Caco-2 (cell line): Measurements from ENCODE around the gene FRMD8. TPM values are rescaled to one million over a fixed set of nuclear protein-coding genes. Genes with fewer than 3 reads are reported as not detected.

Experiments used
- BruUV-seq: library from RNA; stranded (reverse); fragments of 400-500 nt; replicated peaks from 2 replicates; lab custom pipeline; 2021; lab: Mats Ljungman, UMichigan
- CTCF ChIA-PET: fragments of 300-600 bp; sonication (Branson Sonifier 250); formaldehyde crosslinking; loops from one replicate; lab custom pipeline; 2022; ENCODE audit warnings: antibody characterized with exemption; lab: Charles Lee
- POLR2A ChIA-PET: fragments of 300-600 bp; sonication (Branson Sonifier 250); formaldehyde crosslinking; loops from one replicate; lab custom pipeline; 2022; ENCODE audit warnings: antibody characterized with exemption; lab: Charles Lee
- DNase-seq, 2 experiments: peaks; one replicate each; pipeline versions ENCODE4 v3.0.0 to v3.0.0-alpha.2; 2020 to 2022
- H3K27me3 ChIP-seq: replicated peaks from 2 replicates; pipeline ENCODE4 v1.6.0; 2011; ENCODE audit warnings: low read length; ENCODE audit not compliant: control insufficient read depth, insufficient read depth
- H3K36me3 ChIP-seq: 2 replicates; pipeline ENCODE4 v1.5.1; 2011; ENCODE audit warnings: low read length; ENCODE audit not compliant: control insufficient read depth, insufficient read depth
- H3K4me1 ChIP-seq: fragments of 250-450 bp; sonication (Bioruptor Pico); 2 replicates; pipeline ENCODE4 v1.5.1; 2020; ENCODE audit warnings: mild to moderate bottlenecking
- H3K4me3 ChIP-seq: 2 replicates; pipeline ENCODE4 v1.5.1; 2011; ENCODE audit warnings: low read depth, mild to moderate bottlenecking, control low read depth, low read length
- H3K9me3 ChIP-seq: fragments of 250-450 bp; sonication (Bioruptor Pico); 2 replicates; pipeline ENCODE4 v1.5.1; 2020; ENCODE audit warnings: mild to moderate bottlenecking, moderate library complexity
- H3K27ac Mint-ChIP-seq: one replicate; pipeline ENCODE4 v1.8.0; 2022; ENCODE audit warnings: mixed read lengths; ENCODE audit not compliant: unreplicated experiment
- H3K27me3 Mint-ChIP-seq: one replicate; pipeline ENCODE4 v1.8.0; 2022; ENCODE audit warnings: mixed read lengths; ENCODE audit not compliant: insufficient read depth, unreplicated experiment
- H3K36me3 Mint-ChIP-seq: one replicate; pipeline ENCODE4 v1.8.0; 2022; ENCODE audit warnings: mild to moderate bottlenecking, mixed read lengths; ENCODE audit not compliant: insufficient read depth, unreplicated experiment
- H3K4me1 Mint-ChIP-seq: one replicate; pipeline ENCODE4 v1.8.0; 2022; ENCODE audit warnings: low read depth, mixed read lengths; ENCODE audit not compliant: unreplicated experiment
- H3K4me3 Mint-ChIP-seq: one replicate; pipeline ENCODE4 v1.8.0; 2022; ENCODE audit warnings: mild to moderate bottlenecking, moderate library complexity, mixed read lengths; ENCODE audit not compliant: unreplicated experiment
- H3K9me3 Mint-ChIP-seq: one replicate; pipeline ENCODE4 v1.8.0; 2022; ENCODE audit warnings: mixed read lengths; ENCODE audit not compliant: unreplicated experiment
- CTCF ChIP-seq, 2 experiments: fragments of 200-600 bp in 1 of 2; IDR thresholded peaks; 1 replicate in 1 of 2; 2 replicates in 1 of 2; pipeline versions ENCODE4 v1.5.1 to v1.8.0; 2011 to 2022; ENCODE audit warnings: antibody characterized with exemption in 1 of 2, control low read depth in 1 of 2, inconsistent platforms in 1 of 2, low read depth in 1 of 2, low read length in 1 of 2, mild to moderate bottlenecking in 1 of 2, moderate library complexity in 1 of 2; ENCODE audit not compliant: insufficient read depth in 1 of 2, severe bottlenecking in 1 of 2, unreplicated experiment in 1 of 2
- intact Hi-C: fragments of 100-400 bp; cut with micrococcal nuclease; formaldehyde crosslinking; loops from one replicate; pipeline ENCODE4 v1.10.0; 2022; ENCODE audit not compliant: unreplicated experiment
- total RNA-seq: library from RNA; stranded (reverse); gene quantifications from 2 replicates; pipeline ENCODE4 v1.2.3, GENCODE V29; 2022

Gene FRMD8
- total RNA-seq, 1 experiment from 2014 or later: 38.2 TPM

GRCh38 chr11:65427691-65428577 lies 41.5 kb downstream of the FRMD8 start:
- peaks cover 97% of the 10 kb centered on the region for H3K36me3 Mint-ChIP-seq
- H3K27me3 ChIP-seq: no peaks in the 10 kb centered on the region
- DNase-seq: no peak
- POLR2A ChIA-PET: interaction anchor here (0.5 to 5.7 kb wide), 3 partner anchors 71 to 143 kb away, joined by 3 to 113 read pairs (median 3); partner anchors contain the start of genes MALAT1 and ZNRD2
- H3K27me3 Mint-ChIP-seq: peaks cover under 1% of the 10 kb centered on the region
- peaks cover 20% of the 10 kb centered on the region for H3K4me1 ChIP-seq
- H3K27ac Mint-ChIP-seq: peak overlapping the region; percentile 95
- H3K4me3 Mint-ChIP-seq: peak overlapping the region; percentile 92
- peaks cover 9% of the 10 kb centered on the region for H3K36me3 ChIP-seq
- H3K9me3 Mint-ChIP-seq: no peaks in the 10 kb centered on the region
- BruUV-seq: no TSS peak
- no peaks in the 10 kb centered on the region for H3K9me3 ChIP-seq
- CTCF ChIA-PET: no interaction called here
- no peak overlapping the region for H3K4me3 ChIP-seq
- no peak for TF ChIP-seq CTCF (IDR thresholded peaks at IDR 0.05; ENCODE audit: insufficient read depth in 1 of 2, low read depth in 1 of 2, low read length in 1 of 2, severe bottlenecking in 1 of 2, unreplicated experiment in 1 of 2)
- intact Hi-C loops: no loop called here
- H3K4me1 Mint-ChIP-seq: peaks cover 69% of the 10 kb centered on the region

GRCh38 chr11:65428578-65429067 lies 42.2 kb downstream of the FRMD8 start:
- Histone ChIP-seq H3K9me3 (no peaks in the 10 kb centered on the region), H3K27me3 (no peaks in the 10 kb centered on the region), H3K36me3 (peaks cover 9% of the 10 kb centered on the region), H3K4me1 (peaks cover 20% of the 10 kb centered on the region), H3K4me3 (no peak overlapping the region)
- H3K9me3 Mint-ChIP-seq: no peaks in the 10 kb centered on the region
- intact Hi-C loops: no loop called here
- no peak for TF ChIP-seq CTCF (IDR thresholded peaks at IDR 0.05; ENCODE audit: insufficient read depth in 1 of 2, low read depth in 1 of 2, low read length in 1 of 2, severe bottlenecking in 1 of 2, unreplicated experiment in 1 of 2)
- peak overlapping the region; percentile 95 for H3K27ac Mint-ChIP-seq
- ChIA-PET POLR2A (interaction anchor here (0.6 to 1.1 kb wide), 3 partner anchors 9 to 75 kb away, joined by 3 to 4 read pairs (median 3); no protein-coding TSS in a partner anchor), CTCF (no interaction called here)
- DNase-seq: no peak
- peaks cover 95% of the 10 kb centered on the region for H3K36me3 Mint-ChIP-seq
- H3K4me3 Mint-ChIP-seq: peak overlapping the region; percentile 92
- H3K27me3 Mint-ChIP-seq: no peaks in the 10 kb centered on the region
- H3K4me1 Mint-ChIP-seq: peaks cover 66% of the 10 kb centered on the region
- BruUV-seq: no TSS peak

GRCh38 chr11:65429068-65429681 lies 42.7 kb downstream of the FRMD8 start:
- H3K27me3 ChIP-seq: no peaks in the 10 kb centered on the region
- TF ChIP-seq CTCF (IDR thresholded peaks at IDR 0.05; ENCODE audit: insufficient read depth in 1 of 2, low read depth in 1 of 2, low read length in 1 of 2, severe bottlenecking in 1 of 2, unreplicated experiment in 1 of 2): no peak
- peaks cover 7% of the 10 kb centered on the region for H3K36me3 ChIP-seq
- H3K9me3 ChIP-seq: no peaks in the 10 kb centered on the region
- ChIA-PET POLR2A (interaction anchor here (0.5 to 1.1 kb wide), 4 partner anchors 9 to 154 kb away, joined by 3 to 4 read pairs (median 4); no protein-coding TSS in a partner anchor), CTCF (no interaction called here)
- DNase-seq: no peak
- Mint-ChIP-seq H3K27ac (peak overlapping the region; percentile 64), H3K4me3 (peak overlapping the region; percentile 12), H3K4me1 (peaks cover 64% of the 10 kb centered on the region), H3K9me3 (no peaks in the 10 kb centered on the region), H3K36me3 (peaks cover 92% of the 10 kb centered on the region), H3K27me3 (no peaks in the 10 kb centered on the region)
- no peak overlapping the region for H3K4me3 ChIP-seq
- BruUV-seq: no TSS peak
- H3K4me1 ChIP-seq: peaks cover 20% of the 10 kb centered on the region
- intact Hi-C loops: no loop called here
